ENCODE measurements around the gene MAP2.

DNA sequence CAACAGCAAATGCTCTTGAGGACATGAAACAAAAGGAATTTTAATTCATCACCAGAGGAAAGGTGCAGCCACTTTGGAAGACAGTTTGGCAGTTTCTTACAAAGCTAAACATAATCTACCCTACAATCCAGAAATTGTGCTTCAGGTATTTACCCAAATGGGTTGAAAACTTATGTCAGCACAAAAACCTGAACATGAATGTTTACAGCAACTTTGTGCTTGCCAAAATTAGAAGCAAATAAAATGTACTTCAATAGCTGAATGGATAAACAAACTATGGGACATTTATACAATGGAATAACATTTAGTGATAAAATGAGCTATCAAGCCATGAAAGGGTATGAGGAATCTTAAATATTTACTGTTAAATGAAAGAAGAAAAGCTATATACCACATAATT lies 6.9 kb upstream of the MAP2 start:
- no peak for TF ChIP-seq POLR2A (IDR thresholded peaks at IDR 0.05)
- TF ChIP-seq, protein P1, sequence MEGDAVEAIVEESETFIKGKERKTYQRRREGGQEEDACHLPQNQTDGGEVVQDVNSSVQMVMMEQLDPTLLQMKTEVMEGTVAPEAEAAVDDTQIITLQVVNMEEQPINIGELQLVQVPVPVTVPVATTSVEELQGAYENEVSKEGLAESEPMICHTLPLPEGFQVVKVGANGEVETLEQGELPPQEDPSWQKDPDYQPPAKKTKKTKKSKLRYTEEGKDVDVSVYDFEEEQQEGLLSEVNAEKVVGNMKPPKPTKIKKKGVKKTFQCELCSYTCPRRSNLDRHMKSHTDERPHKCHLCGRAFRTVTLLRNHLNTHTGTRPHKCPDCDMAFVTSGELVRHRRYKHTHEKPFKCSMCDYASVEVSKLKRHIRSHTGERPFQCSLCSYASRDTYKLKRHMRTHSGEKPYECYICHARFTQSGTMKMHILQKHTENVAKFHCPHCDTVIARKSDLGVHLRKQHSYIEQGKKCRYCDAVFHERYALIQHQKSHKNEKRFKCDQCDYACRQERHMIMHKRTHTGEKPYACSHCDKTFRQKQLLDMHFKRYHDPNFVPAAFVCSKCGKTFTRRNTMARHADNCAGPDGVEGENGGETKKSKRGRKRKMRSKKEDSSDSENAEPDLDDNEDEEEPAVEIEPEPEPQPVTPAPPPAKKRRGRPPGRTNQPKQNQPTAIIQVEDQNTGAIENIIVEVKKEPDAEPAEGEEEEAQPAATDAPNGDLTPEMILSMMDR (IDR thresholded peaks at IDR 0.05) = no peak
- no peak for TF ChIP-seq POLR2AphosphoS5 (IDR thresholded peaks at IDR 0.05)

Data from transverse colon (tissue), 4 donors.